OCI-LY7 (cell line): Measurements from ENCODE around the gene UNC79. TPM values are rescaled to one million over a fixed set of nuclear protein-coding genes. Genes with fewer than 3 reads are reported as not detected.

ENCODE experiments used
- BruUV-seq: library from RNA; stranded (reverse); fragments of 400-500 nt; replicated peaks from 2 replicates; lab custom pipeline; 2021; lab: Mats Ljungman, UMichigan
- CTCF ChIA-PET: fragments of 300-600 bp; sonication (Branson Sonifier 250); formaldehyde crosslinking; loops from one replicate; lab custom pipeline; 2022; ENCODE audit warnings: antibody characterized with exemption; ENCODE audit not compliant: unreplicated experiment; lab: Charles Lee
- POLR2A ChIA-PET: fragments of 300-600 bp; sonication (Branson Sonifier 250); formaldehyde crosslinking; loops from one replicate; lab custom pipeline; 2022; ENCODE audit warnings: antibody characterized with exemption; lab: Charles Lee
- DNase-seq: peaks from one replicate; pipeline ENCODE4 v3.0.0-alpha.2; 2015; ENCODE audit warnings: low spot score
- H2AFZ ChIP-seq: fragments of 200-600 bp; sonication (generic), shearing (Covaris generic); 2 replicates; pipeline ENCODE4 v1.6.1; 2014; ENCODE audit warnings: mild to moderate bottlenecking, antibody characterized with exemption, low read length, moderate library complexity
- H3K27ac ChIP-seq: fragments of 200-600 bp; sonication (generic); 2 replicates; pipeline ENCODE4 v1.5.1; 2014; ENCODE audit warnings: mixed run types, low read depth, mild to moderate bottlenecking, moderate library complexity, low read length, inconsistent platforms; ENCODE audit not compliant: poor library complexity, severe bottlenecking
- H3K36me3 ChIP-seq: fragments of 200-600 bp; sonication (generic); 2 replicates; pipeline ENCODE4 v1.6.1; 2014; ENCODE audit warnings: mild to moderate bottlenecking, antibody characterized with exemption, low read length, moderate library complexity, mixed read lengths; ENCODE audit not compliant: insufficient read depth
- H3K4me1 ChIP-seq: fragments of 200-600 bp; sonication (generic); 2 replicates; pipeline ENCODE4 v1.5.1; 2014; ENCODE audit warnings: mild to moderate bottlenecking, low read length; ENCODE audit not compliant: insufficient read depth, poor library complexity, severe bottlenecking
- H3K4me2 ChIP-seq: fragments of 200-600 bp; sonication (generic); 2 replicates; pipeline ENCODE4 v1.6.1; 2014; ENCODE audit warnings: mild to moderate bottlenecking, low read length
- H3K4me3 ChIP-seq: fragments of 200-600 bp; sonication (generic); 2 replicates; pipeline ENCODE4 v1.5.1; 2014; ENCODE audit warnings: mild to moderate bottlenecking, low read depth, low read length; ENCODE audit not compliant: poor library complexity, severe bottlenecking
- H3K79me2 ChIP-seq: fragments of 200-600 bp; sonication (generic); 2 replicates; pipeline ENCODE4 v1.6.1; 2016; ENCODE audit warnings: low read depth, mild to moderate bottlenecking, low read length, moderate library complexity, mixed read lengths; ENCODE audit not compliant: insufficient read depth
- H3K9me2 ChIP-seq: fragments of 200-600 bp; sonication (generic); 2 replicates; pipeline ENCODE4 v1.6.1; 2016; ENCODE audit warnings: mild to moderate bottlenecking, low read length, mixed read lengths; ENCODE audit not compliant: insufficient read depth
- H3K9me3 ChIP-seq: fragments of 200-600 bp; sonication (generic); 2 replicates; pipeline ENCODE4 v1.6.1; 2014; ENCODE audit warnings: mild to moderate bottlenecking, mixed run types, low read length, mixed read lengths
- H4K20me1 ChIP-seq: fragments of 200-600 bp; sonication (generic); 2 replicates; pipeline ENCODE4 v1.6.1; 2014; ENCODE audit warnings: mild to moderate bottlenecking, antibody characterized with exemption, low read length, moderate library complexity, mixed read lengths; ENCODE audit not compliant: insufficient read depth
- CTCF ChIP-seq: fragments of 200-600 bp; sonication (generic); conservative IDR thresholded peaks from 2 replicates; pipeline ENCODE4 v1.5.1; 2014; ENCODE audit warnings: mild to moderate bottlenecking, antibody characterized with exemption, low read length, moderate library complexity, mixed read lengths
- EZH2phosphoT487 ChIP-seq: fragments of 200-600 bp; sonication (generic); IDR thresholded peaks from 2 replicates; pipeline ENCODE4 v1.6.1; 2018; ENCODE audit warnings: low read depth, borderline replicate concordance, mild to moderate bottlenecking, mixed run types, antibody characterized with exemption, low read length, moderate library complexity, mixed read lengths
- intact Hi-C: fragments of 100-400 bp; cut with micrococcal nuclease; formaldehyde crosslinking; loops from one replicate; pipeline ENCODE4 v1.10.0; 2022; ENCODE audit not compliant: unreplicated experiment
- total RNA-seq, 2 experiments: library from RNA; depleted of rRNA in 1 of 2; stranded (reverse); fragments of >200 nt in 1 of 2; shearing (Covaris generic) in 1 of 2; gene quantifications; 2 replicates each; pipeline ENCODE4 v1.2.3, GENCODE V29; 2014 to 2022

Gene UNC79
- total RNA-seq, 2 experiments from 2014 or later, result 0.17 to 0.19 TPM

- TF ChIP-seq CTCF, result no peak
- no peak for TF ChIP-seq EZH2phosphoT487
- no peaks in the 10 kb centered on the region for H4K20me1 ChIP-seq
- ChIA-PET CTCF (no interaction called here), POLR2A (no interaction called here)
- no TSS peak for BruUV-seq
- H3K4me3 ChIP-seq, result no peak overlapping the region
- no peaks in the 10 kb centered on the region for H3K9me3 ChIP-seq
- no peak overlapping the region for H3K27ac ChIP-seq
- no peaks in the 10 kb centered on the region for H3K4me1 ChIP-seq
- H3K9me2 ChIP-seq, result no peaks in the 10 kb centered on the region
- no peak overlapping the region for H2AFZ ChIP-seq
- H3K79me2 ChIP-seq, result no peaks in the 10 kb centered on the region
- intact Hi-C loops, result no loop called here
- no peak overlapping the region for H3K4me2 ChIP-seq
- no peak for DNase-seq
- no peaks in the 10 kb centered on the region for H3K36me3 ChIP-seq
Observed at GRCh38 chr14:93629643-93630042, 198.9 kb downstream of the UNC79 start.

- Histone ChIP-seq H3K36me3 (no peaks in the 10 kb centered on the region), H3K4me1 (no peaks in the 10 kb centered on the region), H2AFZ (no peak overlapping the region), H3K79me2 (no peaks in the 10 kb centered on the region), H3K27ac (no peak overlapping the region), H3K9me2 (no peaks in the 10 kb centered on the region), H3K9me3 (no peaks in the 10 kb centered on the region), H3K4me3 (no peak overlapping the region), H3K4me2 (no peak overlapping the region), H4K20me1 (no peaks in the 10 kb centered on the region)
- DNase-seq, result no peak
- no TSS peak for BruUV-seq
- ChIA-PET POLR2A (interaction anchor here (0.7 kb wide), 1 partner anchor 212 kb away, joined by 3 read pairs; no protein-coding TSS in a partner anchor), CTCF (no interaction called here)
- TF ChIP-seq EZH2phosphoT487 (no peak), CTCF (no peak)
- intact Hi-C loops, result no loop called here
Observed at GRCh38 chr14:93638790-93639189, 208.1 kb downstream of the UNC79 start.

GRCh38 chr14:93643127-93643526 lies 212.4 kb downstream of the UNC79 start:
- H3K79me2 ChIP-seq, result no peaks in the 10 kb centered on the region
- H3K27ac ChIP-seq, result no peak overlapping the region
- no peaks in the 10 kb centered on the region for H3K9me2 ChIP-seq
- H3K36me3 ChIP-seq, result no peaks in the 10 kb centered on the region
- ChIA-PET POLR2A (no interaction called here), CTCF (no interaction called here)
- H3K4me3 ChIP-seq, result no peak overlapping the region
- no peaks in the 10 kb centered on the region for H3K4me1 ChIP-seq
- no peaks in the 10 kb centered on the region for H3K9me3 ChIP-seq
- no peak for DNase-seq
- no peaks in the 10 kb centered on the region for H4K20me1 ChIP-seq
- intact Hi-C loops, result no loop called here
- H2AFZ ChIP-seq, result no peak overlapping the region
- TF ChIP-seq EZH2phosphoT487, result no peak
- TF ChIP-seq CTCF, result no peak
- no TSS peak for BruUV-seq
- no peak overlapping the region for H3K4me2 ChIP-seq
